ENCODE measurements around the gene PLEKHJ1. TPM values are rescaled to one million over a fixed set of nuclear protein-coding genes. Genes with fewer than 3 reads are reported as not detected.

The PLEKHJ1 gene
- total RNA-seq, 2 experiments from 2014 or later: 78.0 to 79.9 TPM

DNA sequence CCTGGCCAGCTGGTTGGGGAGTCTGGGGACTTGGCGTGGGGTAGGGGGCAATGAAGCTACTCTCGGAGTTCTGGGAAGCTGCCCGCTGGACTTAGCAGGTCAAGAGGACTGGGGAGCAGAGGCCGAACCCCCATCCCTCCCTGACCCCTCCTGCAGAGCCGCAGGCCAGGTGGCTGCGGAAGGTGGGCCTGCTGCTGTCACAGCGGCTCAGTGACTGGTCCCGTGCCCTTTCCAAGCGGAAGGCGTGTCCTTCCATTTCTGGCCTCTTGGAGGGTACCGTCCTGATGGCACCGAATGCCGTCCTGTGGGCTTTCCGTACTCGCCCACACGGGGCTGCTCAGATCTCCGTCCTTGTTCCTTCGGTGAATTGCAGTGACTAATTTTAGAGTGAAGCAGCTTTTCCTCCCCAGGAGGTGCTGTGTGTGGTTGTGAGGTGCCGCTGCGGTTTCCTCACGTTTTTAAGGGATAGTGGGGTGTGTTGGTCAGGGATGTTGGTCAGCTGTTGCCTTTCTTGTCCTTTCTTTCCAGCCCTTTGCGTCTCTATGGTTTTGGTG lies 51.6 kb downstream of the PLEKHJ1 start:
- Mint-ChIP-seq H3K9me3 (ENCODE audit: insufficient read depth) (no peaks in the 10 kb centered on the region), H3K36me3 (ENCODE audit: low read depth) (peaks cover 20% of the 10 kb centered on the region), H3K4me3 (no peak overlapping the region), H3K27ac (no peak overlapping the region), H3K4me1 (ENCODE audit: low read depth) (peaks cover 5% of the 10 kb centered on the region), H3K27me3 (ENCODE audit: low read depth) (no peaks in the 10 kb centered on the region)
- ChIA-PET CTCF (no interaction called here), POLR2A (no interaction called here)
- no peak for ATAC-seq
- no peak for DNase-seq

Small RNAs within 50 kb of the gene (microRNA-seq; reads per million reads assigned to microRNA genes)
- gene MIR1227: 5.2 reads per million
- gene MIR4321: not detected

Other genes with a start within 250 kb of the PLEKHJ1 start
- gene BTBD2, start 220.6 kb downstream of the PLEKHJ1 start, total RNA-seq: 10 to 100 TPM; 48.2 to 53.4 TPM
- 100 to 1,000 TPM; 332 to 348 TPM for gene MKNK2, start 185.1 kb downstream of the PLEKHJ1 start, total RNA-seq
- gene MOB3A, start 140.0 kb downstream of the PLEKHJ1 start, total RNA-seq: 100 to 1,000 TPM; 235 to 240 TPM
- gene IZUMO4, start 139.4 kb downstream of the PLEKHJ1 start, total RNA-seq: 1 to 10 TPM; 8.7 to 9.5 TPM
- gene AP3D1, start 84.8 kb downstream of the PLEKHJ1 start, total RNA-seq: 100 to 1,000 TPM in 1 of 2 experiments, 10 to 100 TPM in 1; 91.5 to 100 TPM
- gene DOT1L, start 72.4 kb downstream of the PLEKHJ1 start, total RNA-seq: 10 to 100 TPM; 70.6 to 74.3 TPM
- 100 to 1,000 TPM; 157 to 163 TPM for gene SF3A2, start 495 bp upstream of the PLEKHJ1 start, total RNA-seq
- 10 to 100 TPM; 10.3 to 12.1 TPM for gene AMH, start 13.0 kb upstream of the PLEKHJ1 start, total RNA-seq
- not detected for gene JSRP1, start 20.1 kb upstream of the PLEKHJ1 start, total RNA-seq
- under 1 TPM; 0.16 to 0.34 TPM for gene PEAK3, start 45.8 kb upstream of the PLEKHJ1 start, total RNA-seq
- gene LINGO3, start 71.8 kb upstream of the PLEKHJ1 start, total RNA-seq: under 1 TPM; 0.66 to 0.76 TPM
- gene LSM7, start 92.3 kb upstream of the PLEKHJ1 start, total RNA-seq: 100 to 1,000 TPM; 144 to 146 TPM
- gene SPPL2B, start 92.4 kb upstream of the PLEKHJ1 start, total RNA-seq: 10 to 100 TPM; 73.5 to 80.7 TPM
- not detected for gene TMPRSS9, start 123.9 kb upstream of the PLEKHJ1 start, total RNA-seq
- 10 to 100 TPM; 75.1 to 80.2 TPM for gene TIMM13, start 191.3 kb upstream of the PLEKHJ1 start, total RNA-seq
- 100 to 1,000 TPM; 108 to 119 TPM for gene LMNB2, start 220.6 kb upstream of the PLEKHJ1 start, total RNA-seq
- 10 to 100 TPM; 59.2 to 61.4 TPM for gene GADD45B, start 239.8 kb upstream of the PLEKHJ1 start, total RNA-seq

Measured in activated CD8-positive, alpha-beta T cell treated with anti-CD3 and anti-CD28 coated beads, Interleukin-2, amount 10 ng/mL, durations not matched to agents 7 days and 5 days (primary cell).